ENCODE data around the gene CLDN22. TPM values are rescaled to one million over a fixed set of nuclear protein-coding genes. Genes with fewer than 3 reads are reported as not detected.

Gene CLDN22
- total RNA-seq, 1 experiment from 2014 or later = not detected

- ChIA-PET POLR2A (no interaction called here), RAD21 (ENCODE audit: low non-redundant PET in 1 of 2, low total read pairs in 2 of 2, uncharacterized antibody in 2 of 2, unreplicated experiment in 2 of 2) (no interaction called here), CTCF (no interaction called here)
- H4K20me1 ChIP-seq (ENCODE audit: insufficient read depth) = no peaks in the 10 kb centered on the region
- ATAC-seq (no peak), DNase-seq (ENCODE audit: low read depth, low spot score) (no peak)
- H3K4me3 ChIP-seq (replicated peaks in 1 of 2; ENCODE audit: low read depth in 1 of 2, low read length in 2 of 2) = no peak overlapping the region
- peaks cover 0 to 12% of the 10 kb centered on the region in 2 experiments; a peak in 1 of 4 replicates for H3K4me1 ChIP-seq (ENCODE audit: control insufficient read depth in 1 of 2, insufficient read depth in 2 of 2, low read length in 2 of 2)
- no peaks in the 10 kb centered on the region for H3K79me2 ChIP-seq (ENCODE audit: insufficient read depth, low read length)
- H3K4me2 ChIP-seq (ENCODE audit: low read length) = no peak overlapping the region
- no TSS peak for BruUV-seq (replicated peaks)
- intact Hi-C loops (cut with micrococcal nuclease) = no loop called here
- no peak overlapping the region for H3K9ac ChIP-seq (ENCODE audit: low read length)
- H3K36me3 ChIP-seq (ENCODE audit: control insufficient read depth in 1 of 2, insufficient read depth in 2 of 2, low read length in 2 of 2) = no peaks in the 10 kb centered on the region
- TF ChIP-seq SP1 (IDR thresholded peaks at IDR 0.05; ENCODE audit: low read depth) (no peak), TCF7L2 (IDR thresholded peaks at IDR 0.05; ENCODE audit: borderline replicate concordance, extremely low read depth, insufficient read depth, insufficient read length) (no peak), CEBPB (IDR thresholded peaks at IDR 0.05; ENCODE audit: low read depth) (no peak), JUND (IDR thresholded peaks at IDR 0.05) (no peak), FOSL1 (IDR thresholded peaks at IDR 0.05; ENCODE audit: low read depth) (no peak), CBX3 (IDR thresholded peaks at IDR 0.05; ENCODE audit: low read depth) (no peak), ZFX (IDR thresholded peaks at IDR 0.05) (no peak), ATF3 (IDR thresholded peaks at IDR 0.05) (no peak), ZNF274 (IDR thresholded peaks at IDR 0.05; ENCODE audit: low read depth, low read length) (no peak), EGR1 (IDR thresholded peaks at IDR 0.05; ENCODE audit: low read depth) (no peak), SRF (IDR thresholded peaks at IDR 0.05; ENCODE audit: low read depth) (no peak), RAD21 (IDR thresholded peaks at IDR 0.05; ENCODE audit: low read depth) (no peak), POLR2A (IDR thresholded peaks at IDR 0.05; ENCODE audit: borderline replicate concordance, extremely low read depth, insufficient read depth, insufficient read length) (no peak), EZH2phosphoT487 (IDR thresholded peaks at IDR 0.05; ENCODE audit: borderline replicate concordance) (no peak), ELF1 (IDR thresholded peaks at IDR 0.05; ENCODE audit: borderline replicate concordance, low read depth) (no peak), YY1 (IDR thresholded peaks at IDR 0.05; ENCODE audit: extremely low read depth, insufficient replicate concordance, low read depth, low read length) (no peak), POLR2AphosphoS5 (IDR thresholded peaks at IDR 0.05; ENCODE audit: low read depth, low read length) (no peak)
- TF ChIP-seq, protein P1, sequence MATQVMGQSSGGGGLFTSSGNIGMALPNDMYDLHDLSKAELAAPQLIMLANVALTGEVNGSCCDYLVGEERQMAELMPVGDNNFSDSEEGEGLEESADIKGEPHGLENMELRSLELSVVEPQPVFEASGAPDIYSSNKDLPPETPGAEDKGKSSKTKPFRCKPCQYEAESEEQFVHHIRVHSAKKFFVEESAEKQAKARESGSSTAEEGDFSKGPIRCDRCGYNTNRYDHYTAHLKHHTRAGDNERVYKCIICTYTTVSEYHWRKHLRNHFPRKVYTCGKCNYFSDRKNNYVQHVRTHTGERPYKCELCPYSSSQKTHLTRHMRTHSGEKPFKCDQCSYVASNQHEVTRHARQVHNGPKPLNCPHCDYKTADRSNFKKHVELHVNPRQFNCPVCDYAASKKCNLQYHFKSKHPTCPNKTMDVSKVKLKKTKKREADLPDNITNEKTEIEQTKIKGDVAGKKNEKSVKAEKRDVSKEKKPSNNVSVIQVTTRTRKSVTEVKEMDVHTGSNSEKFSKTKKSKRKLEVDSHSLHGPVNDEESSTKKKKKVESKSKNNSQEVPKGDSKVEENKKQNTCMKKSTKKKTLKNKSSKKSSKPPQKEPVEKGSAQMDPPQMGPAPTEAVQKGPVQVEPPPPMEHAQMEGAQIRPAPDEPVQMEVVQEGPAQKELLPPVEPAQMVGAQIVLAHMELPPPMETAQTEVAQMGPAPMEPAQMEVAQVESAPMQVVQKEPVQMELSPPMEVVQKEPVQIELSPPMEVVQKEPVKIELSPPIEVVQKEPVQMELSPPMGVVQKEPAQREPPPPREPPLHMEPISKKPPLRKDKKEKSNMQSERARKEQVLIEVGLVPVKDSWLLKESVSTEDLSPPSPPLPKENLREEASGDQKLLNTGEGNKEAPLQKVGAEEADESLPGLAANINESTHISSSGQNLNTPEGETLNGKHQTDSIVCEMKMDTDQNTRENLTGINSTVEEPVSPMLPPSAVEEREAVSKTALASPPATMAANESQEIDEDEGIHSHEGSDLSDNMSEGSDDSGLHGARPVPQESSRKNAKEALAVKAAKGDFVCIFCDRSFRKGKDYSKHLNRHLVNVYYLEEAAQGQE (IDR thresholded peaks at IDR 0.05; ENCODE audit: low read depth) = no peak
- TF ChIP-seq, protein P2, sequence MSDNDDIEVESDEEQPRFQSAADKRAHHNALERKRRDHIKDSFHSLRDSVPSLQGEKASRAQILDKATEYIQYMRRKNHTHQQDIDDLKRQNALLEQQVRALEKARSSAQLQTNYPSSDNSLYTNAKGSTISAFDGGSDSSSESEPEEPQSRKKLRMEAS (IDR thresholded peaks at IDR 0.05) = no peak
- no peaks in the 10 kb centered on the region for H3K9me3 ChIP-seq (ENCODE audit: control insufficient read depth in 1 of 2, insufficient read depth in 1 of 2, low read depth in 1 of 2, low read length in 2 of 2)
- H2AFZ ChIP-seq (ENCODE audit: low read depth, low read length, poor library complexity, severe bottlenecking) = no peak overlapping the region
- no peaks in the 10 kb centered on the region for H3K27me3 ChIP-seq (ENCODE audit: insufficient read depth, low read length)
- no peaks in the 10 kb centered on the region for H3K9me2 ChIP-seq (ENCODE audit: insufficient read depth)
- H3K27ac ChIP-seq (ENCODE audit: low read depth, low read length) = no peak overlapping the region
These were observed 27.1 kb upstream of the CLDN22 start for GRCh38 chr4:183347146-183347545.
